Endothelial cell of umbilical vein (primary cell): ENCODE data around the gene PARP8.

Source experiments
- TF ChIP-seq, protein P1 (sequence below), 2 donors: IDR thresholded peaks; 1 replicate in 1 of 2; 2 replicates in 1 of 2; pipeline ENCODE4 v1.5.1; 2011; ENCODE audit warnings: low read length in 2 of 2, mild to moderate bottlenecking in 2 of 2, moderate library complexity in 2 of 2, control low read depth in 1 of 2, inconsistent platforms in 1 of 2, low read depth in 1 of 2; ENCODE audit not compliant: insufficient read depth in 1 of 2; ENCODE audit errors: extremely low read depth in 1 of 2
- TF ChIP-seq, protein P2 (sequence below): IDR thresholded peaks from 2 replicates; pipeline ENCODE4 v1.6.1; 2011; ENCODE audit not compliant: insufficient read depth, insufficient read length

DNA sequence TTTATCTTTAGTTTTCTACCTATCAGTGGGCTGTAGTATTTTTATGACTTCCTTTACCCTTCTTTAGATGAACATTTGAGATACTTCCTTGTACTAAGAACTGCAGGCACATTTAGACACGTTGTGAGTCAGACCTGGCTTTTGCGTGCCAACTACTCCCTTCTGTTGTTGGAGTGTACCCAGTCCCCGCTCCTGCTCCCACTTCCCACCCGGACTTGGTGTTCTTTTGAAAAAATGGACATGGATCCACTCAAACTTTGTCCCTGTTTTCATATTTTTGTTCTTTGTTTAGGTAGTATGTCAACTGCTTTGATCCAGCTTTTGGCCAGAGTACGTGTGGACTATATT lies 60.7 kb downstream of the PARP8 start:
- TF ChIP-seq, protein P1, sequence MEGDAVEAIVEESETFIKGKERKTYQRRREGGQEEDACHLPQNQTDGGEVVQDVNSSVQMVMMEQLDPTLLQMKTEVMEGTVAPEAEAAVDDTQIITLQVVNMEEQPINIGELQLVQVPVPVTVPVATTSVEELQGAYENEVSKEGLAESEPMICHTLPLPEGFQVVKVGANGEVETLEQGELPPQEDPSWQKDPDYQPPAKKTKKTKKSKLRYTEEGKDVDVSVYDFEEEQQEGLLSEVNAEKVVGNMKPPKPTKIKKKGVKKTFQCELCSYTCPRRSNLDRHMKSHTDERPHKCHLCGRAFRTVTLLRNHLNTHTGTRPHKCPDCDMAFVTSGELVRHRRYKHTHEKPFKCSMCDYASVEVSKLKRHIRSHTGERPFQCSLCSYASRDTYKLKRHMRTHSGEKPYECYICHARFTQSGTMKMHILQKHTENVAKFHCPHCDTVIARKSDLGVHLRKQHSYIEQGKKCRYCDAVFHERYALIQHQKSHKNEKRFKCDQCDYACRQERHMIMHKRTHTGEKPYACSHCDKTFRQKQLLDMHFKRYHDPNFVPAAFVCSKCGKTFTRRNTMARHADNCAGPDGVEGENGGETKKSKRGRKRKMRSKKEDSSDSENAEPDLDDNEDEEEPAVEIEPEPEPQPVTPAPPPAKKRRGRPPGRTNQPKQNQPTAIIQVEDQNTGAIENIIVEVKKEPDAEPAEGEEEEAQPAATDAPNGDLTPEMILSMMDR (IDR thresholded peaks at IDR 0.05; ENCODE audit: extremely low read depth in 1 of 2, insufficient read depth in 1 of 2, low read depth in 1 of 2, low read length in 2 of 2) = no peak
- TF ChIP-seq, protein P2, sequence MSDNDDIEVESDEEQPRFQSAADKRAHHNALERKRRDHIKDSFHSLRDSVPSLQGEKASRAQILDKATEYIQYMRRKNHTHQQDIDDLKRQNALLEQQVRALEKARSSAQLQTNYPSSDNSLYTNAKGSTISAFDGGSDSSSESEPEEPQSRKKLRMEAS = no peak
